Endodermal cell (in vitro differentiated cells): Measurements from ENCODE around the gene ZNF341. TPM values are rescaled to one million over a fixed set of nuclear protein-coding genes. Genes with fewer than 3 reads are reported as not detected.
A peak's percentile ranks its signal among the peaks of the same experiment; 100 is the strongest.

ENCODE experiments used
- DNase-seq: peaks from one replicate; pipeline ENCODE4 v3.0.0-alpha.2; 2017
- H3K27ac ChIP-seq: 2 replicates; pipeline ENCODE4 v1.5.1; 2013; ENCODE audit warnings: mild to moderate bottlenecking, low read depth, low read length, moderate library complexity
- H3K27me3 ChIP-seq: 2 replicates; pipeline ENCODE4 v1.6.1; 2013; ENCODE audit warnings: mild to moderate bottlenecking, low read length, moderate library complexity; ENCODE audit not compliant: insufficient read depth, control insufficient read depth, poor library complexity, severe bottlenecking
- H3K36me3 ChIP-seq: 2 replicates; pipeline ENCODE4 v1.7.0; 2013; ENCODE audit warnings: mild to moderate bottlenecking, low read length, moderate library complexity; ENCODE audit not compliant: control insufficient read depth, insufficient read depth
- H3K4me1 ChIP-seq: one replicate; pipeline ENCODE4 v1.7.0; 2013; ENCODE audit warnings: low read length; ENCODE audit not compliant: control insufficient read depth, insufficient read depth
- H3K4me3 ChIP-seq: 2 replicates; pipeline ENCODE4 v1.5.1; 2013; ENCODE audit warnings: mild to moderate bottlenecking, low read length, moderate library complexity
- H3K9ac ChIP-seq: 2 replicates; pipeline ENCODE4 v1.6.1; 2013; ENCODE audit warnings: mild to moderate bottlenecking, low read length, moderate library complexity; ENCODE audit not compliant: poor library complexity, severe bottlenecking; ENCODE audit errors: extremely low read depth
- H3K9me3 ChIP-seq: 2 replicates; pipeline ENCODE4 v1.6.1; 2013; ENCODE audit warnings: mild to moderate bottlenecking, low read length, moderate library complexity; ENCODE audit not compliant: control insufficient read depth
- H3K27ac Mint-ChIP-seq: 2 replicates; pipeline ENCODE4 v1.8.0; 2020; ENCODE audit warnings: mixed read lengths
- H3K27me3 Mint-ChIP-seq: 2 replicates; pipeline ENCODE4 v1.8.0; 2021; ENCODE audit warnings: mild to moderate bottlenecking, mixed read lengths; ENCODE audit not compliant: insufficient read depth
- H3K36me3 Mint-ChIP-seq: 2 replicates; pipeline ENCODE4 v1.8.0; 2020; ENCODE audit warnings: low read depth, mixed read lengths
- H3K4me1 Mint-ChIP-seq: 2 replicates; pipeline ENCODE4 v1.8.0; 2020; ENCODE audit warnings: mixed read lengths
- H3K4me3 Mint-ChIP-seq: 2 replicates; pipeline ENCODE4 v1.8.0; 2020; ENCODE audit warnings: mild to moderate bottlenecking, moderate library complexity, mixed read lengths
- H3K9me3 Mint-ChIP-seq: 2 replicates; pipeline ENCODE4 v1.8.0; 2020; ENCODE audit warnings: mild to moderate bottlenecking, mixed read lengths
- WGBS, 2 experiments: methylation state at CpG; one replicate each; pipeline versions ENCODE4 v1.1.5 to v1.1.7; 2013; ENCODE audit warnings: missing lambda C conversion rate in 2 of 2, mixed read lengths in 1 of 2; ENCODE audit not compliant: insufficient coverage in 1 of 2, insufficient read length in 1 of 2; 5-methylcytosine and 5-hydroxymethylcytosine counted together
- total RNA-seq, 2 donors: library from RNA; stranded (reverse); fragmentation: NEBNext Ultra II Directional in 1 of 2; extraction: Animal tissue kit (Norgen Biotek cat#: 25700) in 1 of 2; gene quantifications; 2 replicates in 1 of 2; 3 replicates in 1 of 2; pipeline ENCODE4 v1.2.1, GENCODE V29; 2021
- TF ChIP-seq, protein P1 (sequence below): fragments of 200-600 bp; sonication (generic); conservative IDR thresholded peaks from 2 replicates; pipeline ENCODE4 v1.5.0; 2021; ENCODE audit warnings: antibody characterized with exemption, mild to moderate bottlenecking

Gene ZNF341
- total RNA-seq, 2 donors from 2014 or later = 5.4 to 6.5 TPM

DNA sequence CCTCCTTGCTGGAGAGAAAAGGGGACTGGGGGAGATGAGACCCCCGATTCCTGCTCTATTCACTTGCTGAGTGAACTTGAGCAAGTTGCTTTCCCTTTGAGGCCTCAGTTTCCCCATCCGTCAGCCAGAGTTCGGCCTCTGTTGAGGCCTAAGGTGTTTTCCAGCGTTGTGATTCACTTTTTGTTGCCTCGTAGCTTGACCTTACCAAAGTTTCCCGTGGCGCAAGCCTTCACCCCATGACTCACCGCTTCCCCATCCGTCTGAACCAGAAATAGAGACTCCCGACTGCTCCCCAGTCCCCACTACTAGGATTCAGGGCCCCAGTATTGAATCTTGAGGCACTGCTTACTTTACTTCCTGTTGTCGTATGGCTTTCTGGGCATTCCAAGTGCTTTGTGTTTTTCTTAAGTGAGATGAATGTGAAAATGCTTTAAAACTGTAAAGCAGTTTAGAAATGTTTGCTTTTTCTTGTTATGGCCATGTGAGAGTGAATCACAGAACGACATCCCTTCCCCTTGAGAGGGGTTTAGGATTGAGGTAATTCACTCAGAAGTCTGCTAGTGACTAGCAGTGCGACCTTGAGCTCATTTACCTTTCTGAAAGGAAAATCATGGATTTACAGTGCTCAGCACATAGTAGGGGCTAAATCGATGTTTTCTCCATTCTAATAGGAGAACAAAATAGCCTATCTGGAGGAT, 80.5 kb downstream of the ZNF341 start:
- DNase-seq = peak; percentile 62
- no peaks in the 10 kb centered on the region for H3K9me3 ChIP-seq
- TF ChIP-seq, protein P1, sequence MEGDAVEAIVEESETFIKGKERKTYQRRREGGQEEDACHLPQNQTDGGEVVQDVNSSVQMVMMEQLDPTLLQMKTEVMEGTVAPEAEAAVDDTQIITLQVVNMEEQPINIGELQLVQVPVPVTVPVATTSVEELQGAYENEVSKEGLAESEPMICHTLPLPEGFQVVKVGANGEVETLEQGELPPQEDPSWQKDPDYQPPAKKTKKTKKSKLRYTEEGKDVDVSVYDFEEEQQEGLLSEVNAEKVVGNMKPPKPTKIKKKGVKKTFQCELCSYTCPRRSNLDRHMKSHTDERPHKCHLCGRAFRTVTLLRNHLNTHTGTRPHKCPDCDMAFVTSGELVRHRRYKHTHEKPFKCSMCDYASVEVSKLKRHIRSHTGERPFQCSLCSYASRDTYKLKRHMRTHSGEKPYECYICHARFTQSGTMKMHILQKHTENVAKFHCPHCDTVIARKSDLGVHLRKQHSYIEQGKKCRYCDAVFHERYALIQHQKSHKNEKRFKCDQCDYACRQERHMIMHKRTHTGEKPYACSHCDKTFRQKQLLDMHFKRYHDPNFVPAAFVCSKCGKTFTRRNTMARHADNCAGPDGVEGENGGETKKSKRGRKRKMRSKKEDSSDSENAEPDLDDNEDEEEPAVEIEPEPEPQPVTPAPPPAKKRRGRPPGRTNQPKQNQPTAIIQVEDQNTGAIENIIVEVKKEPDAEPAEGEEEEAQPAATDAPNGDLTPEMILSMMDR = no peak
- H3K4me3 ChIP-seq = peak overlapping the region; percentile 85
- no peaks in the 10 kb centered on the region for H3K27me3 ChIP-seq
- Mint-ChIP-seq H3K4me3 (peak overlapping the region; percentile 97), H3K27me3 (no peaks in the 10 kb centered on the region), H3K27ac (peak overlapping the region; percentile 93), H3K36me3 (peaks cover 15% of the 10 kb centered on the region), H3K4me1 (peaks cover 30% of the 10 kb centered on the region), H3K9me3 (no peaks in the 10 kb centered on the region)
- H3K36me3 ChIP-seq = peaks cover 11% of the 10 kb centered on the region
- peak overlapping the region; percentile 81 for H3K9ac ChIP-seq
- WGBS, 2 experiments = 14 to 16% methylated on average over 14 of the region's 14 CpGs
- no peak overlapping the region for H3K27ac ChIP-seq
- peaks cover 6% of the 10 kb centered on the region for H3K4me1 ChIP-seq

DNA sequence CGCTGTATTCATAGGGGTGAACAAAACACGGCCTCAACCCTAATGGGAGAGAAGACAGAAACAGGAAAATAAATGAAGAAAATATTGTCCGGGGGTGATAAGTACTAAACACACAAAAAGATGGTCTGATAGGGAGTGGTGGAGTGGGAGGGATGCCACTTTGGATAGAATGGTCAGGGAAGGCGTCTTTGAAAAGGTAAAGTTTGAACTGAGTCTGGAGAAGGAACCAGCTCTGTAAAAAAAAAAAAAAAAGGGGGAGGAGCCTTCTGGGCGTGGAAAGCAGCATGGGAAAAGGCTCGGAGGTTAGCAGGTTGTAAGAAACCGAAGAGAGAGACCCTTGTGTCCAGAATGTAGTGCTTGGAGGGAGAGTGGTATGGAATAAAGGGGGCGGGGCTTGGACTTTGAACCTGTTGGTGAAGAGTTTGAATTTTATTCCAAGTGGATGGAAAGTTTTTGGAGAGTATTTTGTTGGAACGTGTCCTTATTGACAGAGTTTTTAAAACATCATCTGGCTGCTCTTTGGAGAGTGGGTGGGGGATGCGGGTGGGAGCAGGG, 81.2 kb downstream of the ZNF341 start:
- TF ChIP-seq, protein P1 = no peak
- DNase-seq = peak; percentile 65
- Mint-ChIP-seq H3K27me3 (no peaks in the 10 kb centered on the region), H3K36me3 (peaks cover 15% of the 10 kb centered on the region), H3K4me3 (peak overlapping the region; percentile 97), H3K4me1 (peaks cover 34% of the 10 kb centered on the region), H3K9me3 (no peaks in the 10 kb centered on the region), H3K27ac (peak overlapping the region; percentile 64)
- Histone ChIP-seq H3K4me1 (peaks cover 6% of the 10 kb centered on the region), H3K27ac (no peak overlapping the region), H3K36me3 (peaks cover 11% of the 10 kb centered on the region), H3K9ac (peak overlapping the region; percentile 81), H3K4me3 (peak overlapping the region; percentile 85), H3K9me3 (no peaks in the 10 kb centered on the region), H3K27me3 (no peaks in the 10 kb centered on the region)
- WGBS, 2 experiments = 56 to 59% methylated on average over 9 to 10 of the region's 10 CpGs

DNA sequence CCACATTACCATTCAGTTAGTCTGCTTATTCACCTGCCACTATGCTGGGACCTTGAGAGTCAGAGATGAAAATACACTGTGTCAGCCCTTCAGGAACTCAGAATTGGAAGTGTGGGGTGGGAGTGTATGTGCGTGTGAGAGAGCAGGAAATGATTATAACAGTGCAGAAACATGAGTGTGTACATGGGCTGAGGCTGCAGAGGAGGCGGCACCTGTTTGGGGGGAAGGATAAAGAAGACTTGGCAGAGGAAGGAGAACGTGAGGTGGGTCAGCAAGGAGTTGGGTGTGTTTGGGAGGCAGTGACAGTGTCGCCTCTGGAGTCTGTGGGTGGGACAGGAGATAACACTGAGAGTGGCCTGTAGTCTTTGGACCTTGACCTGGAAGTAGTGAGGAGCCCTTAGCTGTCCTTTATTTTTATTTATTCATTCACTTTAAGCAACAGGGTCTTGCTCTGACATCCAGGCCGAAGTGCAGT, 82.5 kb downstream of the ZNF341 start:
- Histone ChIP-seq H3K4me1 (peaks cover 6% of the 10 kb centered on the region), H3K9me3 (no peaks in the 10 kb centered on the region), H3K36me3 (peaks cover 16% of the 10 kb centered on the region), H3K27ac (no peak overlapping the region), H3K4me3 (no peak overlapping the region), H3K9ac (no peak overlapping the region), H3K27me3 (no peaks in the 10 kb centered on the region)
- TF ChIP-seq, protein P1 = no peak
- no peaks in the 10 kb centered on the region for H3K27me3 Mint-ChIP-seq
- H3K27ac Mint-ChIP-seq = no peak overlapping the region
- WGBS, 2 experiments = 90 to 91% methylated on average over 4 to 5 of the region's 5 CpGs
- peaks cover 16% of the 10 kb centered on the region for H3K36me3 Mint-ChIP-seq
- peaks cover 34% of the 10 kb centered on the region for H3K4me1 Mint-ChIP-seq
- H3K4me3 Mint-ChIP-seq = peak overlapping the region; percentile 5
- no peak for DNase-seq
- no peaks in the 10 kb centered on the region for H3K9me3 Mint-ChIP-seq
